HepG2 (cell line): ENCODE measurements around the gene COPS7A. TPM values are rescaled to one million over a fixed set of nuclear protein-coding genes. Genes with fewer than 3 reads are reported as not detected.
A peak's percentile ranks its signal among the peaks of the same experiment; 100 is the strongest.

ENCODE experiments used
- CENPX ChIP-seq: sonication (generic); formaldehyde crosslinking; IDR thresholded peaks from 2 replicates; pipeline ENCODE4 v1.9.0; 2021; ENCODE audit warnings: mild to moderate bottlenecking, missing genetic modification reagents, moderate library complexity
- FOXC1 ChIP-seq: sonication (generic); formaldehyde crosslinking; IDR thresholded peaks from 2 replicates; pipeline ENCODE4 v1.8.0; 2022; ENCODE audit warnings: mild to moderate bottlenecking, missing genetic modification reagents, borderline replicate concordance
- GTF2F1 ChIP-seq: fragments of 150-350 bp; IDR thresholded peaks from 2 replicates; pipeline ENCODE4 v1.6.1; 2014; ENCODE audit warnings: low read length
- MAZ ChIP-seq, 2 experiments: sonication (generic) in 1 of 2; formaldehyde crosslinking in 1 of 2; IDR thresholded peaks; 2 replicates each; pipeline versions ENCODE4 v1.5.0 to v1.6.1; 2012 to 2020; ENCODE audit warnings: low read depth in 2 of 2, mild to moderate bottlenecking in 2 of 2, borderline replicate concordance in 1 of 2, improper control_type of control experiment in 1 of 2, low read length in 1 of 2, missing genetic modification reagents in 1 of 2, moderate library complexity in 1 of 2
- MIER2 ChIP-seq: IDR thresholded peaks from 2 replicates; pipeline ENCODE4 v1.6.1; 2016; ENCODE audit warnings: missing biosample characterization, missing genetic modification reagents
- MIER3 ChIP-seq: IDR thresholded peaks from 2 replicates; pipeline ENCODE4 v1.6.1; 2016; ENCODE audit warnings: missing compliant biosample characterization, borderline replicate concordance
- MTERF4 ChIP-seq: sonication (generic); formaldehyde crosslinking; IDR thresholded peaks from 2 replicates; pipeline ENCODE4 v1.8.0; 2023; ENCODE audit warnings: mild to moderate bottlenecking, missing genetic modification reagents
- POGZ ChIP-seq: sonication (generic); formaldehyde crosslinking; IDR thresholded peaks from 2 replicates; pipeline ENCODE4 v1.4.0; 2020; ENCODE audit warnings: mild to moderate bottlenecking, missing genetic modification reagents
- PRPF4 ChIP-seq: fragments of 200-400 bp; formaldehyde crosslinking; IDR thresholded peaks from 2 replicates; pipeline ENCODE4 v1.6.1; 2016; ENCODE audit warnings: low read length, low read depth; ENCODE audit not compliant: poor library complexity, severe bottlenecking
- RARA ChIP-seq: IDR thresholded peaks from 2 replicates; pipeline ENCODE4 v1.6.1; 2016; ENCODE audit warnings: missing genetic modification reagents, missing compliant biosample characterization
- SOX6 ChIP-seq, 2 experiments: fragments of 450-650 bp in 1 of 2; sonication (generic) in 1 of 2; formaldehyde crosslinking in 1 of 2; IDR thresholded peaks; 2 replicates each; pipeline versions ENCODE4 v1.4.0 to v1.6.1; 2017 to 2020; ENCODE audit warnings: antibody characterized with exemption in 1 of 2, mild to moderate bottlenecking in 1 of 2, missing genetic modification reagents in 1 of 2
- YEATS4 ChIP-seq: sonication (generic); formaldehyde crosslinking; IDR thresholded peaks from 2 replicates; pipeline ENCODE4 v1.4.0; 2020; ENCODE audit warnings: missing genetic modification reagents, borderline replicate concordance
- ZBTB42 ChIP-seq: sonication (generic); formaldehyde crosslinking; IDR thresholded peaks from 2 replicates; pipeline ENCODE4 v1.5.0; 2020; ENCODE audit warnings: mild to moderate bottlenecking, missing genetic modification reagents
- ZC3H4 ChIP-seq: sonication (generic); formaldehyde crosslinking; IDR thresholded peaks from 2 replicates; pipeline ENCODE4 v1.4.0; 2020; ENCODE audit warnings: missing genetic modification reagents, borderline replicate concordance
- ZNF224 ChIP-seq: sonication (generic); formaldehyde crosslinking; IDR thresholded peaks from 2 replicates; pipeline ENCODE4 v1.5.0; 2020; ENCODE audit warnings: mild to moderate bottlenecking, missing genetic modification reagents
- ZNF317 ChIP-seq: sonication (generic); formaldehyde crosslinking; IDR thresholded peaks from 2 replicates; pipeline ENCODE4 v1.5.0; 2020; ENCODE audit warnings: mild to moderate bottlenecking, missing genetic modification reagents
- ZNF747 ChIP-seq: sonication (generic); formaldehyde crosslinking; IDR thresholded peaks from 2 replicates; pipeline ENCODE4 v1.8.1; 2023; ENCODE audit warnings: missing genetic modification reagents, mild to moderate bottlenecking, borderline replicate concordance
- ZNF883 ChIP-seq: sonication (generic); formaldehyde crosslinking; IDR thresholded peaks from 2 replicates; pipeline ENCODE4 v1.5.1; 2020; ENCODE audit warnings: mild to moderate bottlenecking, missing genetic modification reagents; ENCODE audit errors: not compliant biosample characterization
- polyA plus RNA-seq, 8 experiments: library from polyadenylated mRNA; depleted of rRNA in 3 of 8; stranded (reverse) in 7 of 8; unstranded in 1 of 8; fragments of >200 nt; fragmentation: Illumina TruSeq in 4 of 8; extraction: Trizol in 4 of 8; gene quantifications; 2 replicates each; pipeline versions ENCODE4 v1.2.1 to v1.2.3, GENCODE V29; 2011 to 2016; ENCODE audit warnings: low read depth in 4 of 8, missing spikeins in 1 of 8, mixed read lengths in 1 of 8; ENCODE audit not compliant: insufficient read depth in 1 of 8
- total RNA-seq, 5 experiments: library from RNA; depleted of rRNA; stranded (reverse); fragments of >200 nt; fragmentation: Illumina TruSeq; extraction: Trizol; gene quantifications; 2 replicates each; pipeline ENCODE4 v1.2.3, GENCODE V29; 2016; ENCODE audit warnings: low read depth in 1 of 5
- TF ChIP-seq, protein P1 (sequence below): sonication (generic); formaldehyde crosslinking; IDR thresholded peaks from 2 replicates; pipeline ENCODE4 v1.5.1; 2020; ENCODE audit warnings: missing genetic modification reagents, mild to moderate bottlenecking, borderline replicate concordance
- TF ChIP-seq, protein P2 (sequence below): sonication (generic); formaldehyde crosslinking; IDR thresholded peaks from 2 replicates; pipeline ENCODE4 v1.8.1; 2023; ENCODE audit warnings: mild to moderate bottlenecking, missing genetic modification reagents
- TF ChIP-seq, protein P3 (sequence below): sonication (generic); formaldehyde crosslinking; IDR thresholded peaks from 2 replicates; pipeline ENCODE4 v1.5.1; 2020; ENCODE audit warnings: mild to moderate bottlenecking, missing genetic modification reagents, borderline replicate concordance

COPS7A gene
- total and polyA plus RNA-seq, 2 of the 13 experiments (the other 11 are each of a cell fraction or from before 2014, with no cell fraction given): 40.0 to 73.6 TPM

GRCh38 chr12:6767353-6768319 lies 43.8 kb downstream of the COPS7A start (continued):
- TF ChIP-seq, protein P1, sequence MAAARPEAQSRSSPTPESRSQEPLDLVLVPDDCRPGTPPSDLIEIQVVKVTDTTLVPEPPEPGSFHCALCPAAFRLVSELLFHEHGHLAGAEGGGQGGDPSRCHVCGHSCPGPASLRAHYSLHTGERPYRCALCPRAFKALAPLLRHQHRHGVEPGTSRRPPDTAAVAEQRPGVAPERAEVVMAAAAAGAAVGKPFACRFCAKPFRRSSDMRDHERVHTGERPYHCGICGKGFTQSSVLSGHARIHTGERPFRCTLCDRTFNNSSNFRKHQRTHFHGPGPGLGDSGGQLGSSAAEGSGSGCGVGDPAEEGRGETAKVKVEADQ: peak; percentile 47; the same call in 1 of the 2 replicates
- TF ChIP-seq YEATS4 (CRISPR knock-in tag) (peak; percentile 38; the same call in 1 of the 2 replicates), MIER2 (0 out of 2 replicates have a peak, but pooled peaks have one; percentile 28), MTERF4 (CRISPR knock-in tag) (0 out of 2 replicates have a peak, but pooled peaks have one; percentile 30), POGZ (CRISPR knock-in tag) (no peak), SOX6 (IDR thresholded peaks at IDR 0.05) (no peak), SOX6 (CRISPR knock-in tag; IDR thresholded peaks at IDR 0.05) (peak; percentile 67), ZNF883 (CRISPR knock-in tag) (peak; percentile 35), ZC3H4 (CRISPR knock-in tag) (peak; percentile 20; the same call in 1 of the 2 replicates), CENPX (CRISPR knock-in tag) (no peak), ZBTB42 (CRISPR knock-in tag) (no peak), ZNF317 (CRISPR knock-in tag) (0 out of 2 replicates have a peak, but pooled peaks have one; percentile 46), ZNF747 (CRISPR knock-in tag) (0 out of 2 replicates have a peak, but pooled peaks have one; percentile 41), MAZ (IDR thresholded peaks at IDR 0.05; ENCODE audit: borderline replicate concordance, low read depth, low read length) (no peak; the same call in 1 of the 2 replicates), MAZ (CRISPR knock-in tag; IDR thresholded peaks at IDR 0.05; ENCODE audit: low read depth) (peak; percentile 46; the same call in 1 of the 2 replicates), MIER3 (CRISPR knock-in tag) (0 out of 2 replicates have a peak, but pooled peaks have one; percentile 17), ZNF224 (CRISPR knock-in tag) (no peak), FOXC1 (peak; percentile 65; the same call in 1 of the 2 replicates), RARA (CRISPR knock-in tag) (peak; percentile 51), PRPF4 (no peak), GTF2F1 (no peak)
- TF ChIP-seq, protein P2, sequence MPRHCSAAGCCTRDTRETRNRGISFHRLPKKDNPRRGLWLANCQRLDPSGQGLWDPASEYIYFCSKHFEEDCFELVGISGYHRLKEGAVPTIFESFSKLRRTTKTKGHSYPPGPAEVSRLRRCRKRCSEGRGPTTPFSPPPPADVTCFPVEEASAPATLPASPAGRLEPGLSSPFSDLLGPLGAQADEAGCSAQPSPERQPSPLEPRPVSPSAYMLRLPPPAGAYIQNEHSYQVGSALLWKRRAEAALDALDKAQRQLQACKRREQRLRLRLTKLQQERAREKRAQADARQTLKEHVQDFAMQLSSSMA: peak; percentile 76; the same call in 1 of the 2 replicates
- TF ChIP-seq, protein P3, sequence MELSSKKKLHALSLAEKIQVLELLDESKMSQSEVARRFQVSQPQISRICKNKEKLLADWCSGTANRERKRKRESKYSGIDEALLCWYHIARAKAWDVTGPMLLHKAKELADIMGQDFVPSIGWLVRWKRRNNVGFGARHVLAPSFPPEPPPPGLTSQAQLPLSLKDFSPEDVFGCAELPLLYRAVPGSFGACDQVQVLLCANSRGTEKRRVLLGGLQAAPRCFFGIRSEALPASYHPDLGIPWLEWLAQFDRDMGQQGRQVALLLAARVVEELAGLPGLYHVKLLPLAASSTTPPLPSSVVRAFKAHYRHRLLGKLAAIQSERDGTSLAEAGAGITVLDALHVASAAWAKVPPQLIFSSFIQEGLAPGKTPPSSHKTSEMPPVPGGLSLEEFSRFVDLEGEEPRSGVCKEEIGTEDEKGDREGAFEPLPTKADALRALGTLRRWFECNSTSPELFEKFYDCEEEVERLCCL (CRISPR knock-in tag): peak; percentile 44; the same call in 1 of the 2 replicates
